NB4 (cell line): ENCODE results near the gene CCL8.

Experiments used
- DNase-seq: peaks from one replicate; pipeline ENCODE4 v3.0.0; 2010; ENCODE audit warnings: low read depth
- H3K4me3 ChIP-seq: one replicate; pipeline ENCODE4 v1.5.1; 2011; ENCODE audit warnings: mild to moderate bottlenecking, low read depth, low read length, moderate library complexity
- MYC ChIP-seq: IDR thresholded peaks from 2 replicates; pipeline ENCODE4 v1.6.1; 2011; ENCODE audit warnings: low read depth, low read length
- POLR2A ChIP-seq: IDR thresholded peaks from 2 replicates; pipeline ENCODE4 v1.6.1; 2011; ENCODE audit warnings: mild to moderate bottlenecking; ENCODE audit not compliant: insufficient read length; ENCODE audit errors: extremely low read depth
- TF ChIP-seq, protein P1 (sequence below): IDR thresholded peaks from one replicate; pipeline ENCODE4 v1.5.1; 2012; ENCODE audit warnings: low read depth, low read length
- TF ChIP-seq, protein P2 (sequence below): IDR thresholded peaks from 2 replicates; pipeline ENCODE4 v1.6.1; 2011; ENCODE audit warnings: low read depth, low read length

Gene CCL8

DNA sequence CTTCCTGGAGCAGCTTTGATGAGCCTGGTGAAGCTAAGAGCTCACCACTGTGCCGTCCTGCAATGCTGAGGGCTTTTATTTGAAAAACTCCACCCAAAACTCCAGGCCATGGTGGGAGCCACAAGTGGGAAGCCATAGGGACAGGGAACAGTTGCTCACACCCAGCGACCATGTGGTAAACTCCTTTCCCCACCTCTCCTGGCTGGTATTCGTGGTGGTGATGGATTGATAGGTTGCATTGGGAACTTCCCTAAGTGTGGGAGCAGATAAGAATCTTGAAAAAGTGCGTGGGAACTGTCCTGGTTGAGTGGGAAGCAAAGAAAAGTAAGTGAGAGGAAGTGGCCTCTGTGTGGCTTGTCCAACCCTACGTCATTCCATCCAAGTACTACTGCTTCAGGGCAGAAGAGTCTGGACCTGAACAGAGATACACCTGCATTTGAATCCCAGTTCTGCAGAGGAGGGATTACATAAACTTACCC is 44.0 kb downstream of the CCL8 start, which contains the start of gene CCL1:
CCL1 (minus strand) TSS at position 51 of the 479 bp plus-strand sequence. CDS start 72 bp downstream, outside the sequence.
- DNase-seq: no peak
- TF ChIP-seq POLR2A (no peak), MYC (no peak)
- TF ChIP-seq, protein P1, sequence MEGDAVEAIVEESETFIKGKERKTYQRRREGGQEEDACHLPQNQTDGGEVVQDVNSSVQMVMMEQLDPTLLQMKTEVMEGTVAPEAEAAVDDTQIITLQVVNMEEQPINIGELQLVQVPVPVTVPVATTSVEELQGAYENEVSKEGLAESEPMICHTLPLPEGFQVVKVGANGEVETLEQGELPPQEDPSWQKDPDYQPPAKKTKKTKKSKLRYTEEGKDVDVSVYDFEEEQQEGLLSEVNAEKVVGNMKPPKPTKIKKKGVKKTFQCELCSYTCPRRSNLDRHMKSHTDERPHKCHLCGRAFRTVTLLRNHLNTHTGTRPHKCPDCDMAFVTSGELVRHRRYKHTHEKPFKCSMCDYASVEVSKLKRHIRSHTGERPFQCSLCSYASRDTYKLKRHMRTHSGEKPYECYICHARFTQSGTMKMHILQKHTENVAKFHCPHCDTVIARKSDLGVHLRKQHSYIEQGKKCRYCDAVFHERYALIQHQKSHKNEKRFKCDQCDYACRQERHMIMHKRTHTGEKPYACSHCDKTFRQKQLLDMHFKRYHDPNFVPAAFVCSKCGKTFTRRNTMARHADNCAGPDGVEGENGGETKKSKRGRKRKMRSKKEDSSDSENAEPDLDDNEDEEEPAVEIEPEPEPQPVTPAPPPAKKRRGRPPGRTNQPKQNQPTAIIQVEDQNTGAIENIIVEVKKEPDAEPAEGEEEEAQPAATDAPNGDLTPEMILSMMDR: no peak
- TF ChIP-seq, protein P2, sequence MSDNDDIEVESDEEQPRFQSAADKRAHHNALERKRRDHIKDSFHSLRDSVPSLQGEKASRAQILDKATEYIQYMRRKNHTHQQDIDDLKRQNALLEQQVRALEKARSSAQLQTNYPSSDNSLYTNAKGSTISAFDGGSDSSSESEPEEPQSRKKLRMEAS: no peak

GRCh38 chr17:34364751-34365150 is 45.5 kb downstream of the CCL8 start:
- TF ChIP-seq MYC: no peak
- TF ChIP-seq, protein P1: no peak
- TF ChIP-seq POLR2A: no peak
- TF ChIP-seq, protein P2: no peak
- no peak overlapping the region for H3K4me3 ChIP-seq
- no peak for DNase-seq

More for the DNA sequence above, 44.0 kb downstream of the CCL8 start, which contains the start of gene CCL1:
- no peak within 1 kb of the TSS for H3K4me3 ChIP-seq

DNA sequence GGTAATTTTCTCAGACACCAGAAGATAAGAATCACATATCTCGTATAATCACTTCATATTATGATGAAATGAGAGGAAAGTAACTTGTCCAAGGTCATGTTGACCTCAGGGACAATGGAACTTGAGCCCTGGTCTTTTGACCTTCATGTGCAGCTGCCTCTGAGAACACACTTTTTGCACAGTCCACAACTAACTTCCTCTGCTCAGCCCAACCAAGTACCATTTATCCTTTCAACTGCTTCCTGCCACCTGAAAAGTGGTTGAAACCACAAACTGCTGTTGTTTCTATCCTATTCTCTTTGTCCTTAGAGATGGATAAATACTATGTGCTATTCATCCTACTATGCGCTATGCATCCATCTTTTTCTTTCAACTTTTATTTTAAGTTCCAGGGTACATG is 46.1 kb downstream of the CCL8 start:
- H3K4me3 ChIP-seq: no peak overlapping the region
- DNase-seq: peak; percentile 84
- TF ChIP-seq, protein P2: no peak; the same call in 1 of the 2 replicates
- TF ChIP-seq, protein P1: no peak
- peak; percentile 28; the same call in 1 of the 2 replicates for TF ChIP-seq MYC

GRCh38 chr17:34366010-34366409 is 46.8 kb downstream of the CCL8 start:
- TF ChIP-seq MYC (peak; percentile 55; the same call in 1 of the 2 replicates), POLR2A (no peak)
- TF ChIP-seq, protein P2: peak; percentile 58; the same call in 1 of the 2 replicates
- H3K4me3 ChIP-seq: no peak overlapping the region
- DNase-seq: peak; percentile 79

- no peak overlapping the region for H3K4me3 ChIP-seq
- DNase-seq: no peak
- TF ChIP-seq MYC: no peak
- TF ChIP-seq, protein P1: no peak
- TF ChIP-seq POLR2A: no peak
- TF ChIP-seq, protein P2: no peak
These were observed 47.4 kb downstream of the CCL8 start for GRCh38 chr17:34366529-34367107.

DNA sequence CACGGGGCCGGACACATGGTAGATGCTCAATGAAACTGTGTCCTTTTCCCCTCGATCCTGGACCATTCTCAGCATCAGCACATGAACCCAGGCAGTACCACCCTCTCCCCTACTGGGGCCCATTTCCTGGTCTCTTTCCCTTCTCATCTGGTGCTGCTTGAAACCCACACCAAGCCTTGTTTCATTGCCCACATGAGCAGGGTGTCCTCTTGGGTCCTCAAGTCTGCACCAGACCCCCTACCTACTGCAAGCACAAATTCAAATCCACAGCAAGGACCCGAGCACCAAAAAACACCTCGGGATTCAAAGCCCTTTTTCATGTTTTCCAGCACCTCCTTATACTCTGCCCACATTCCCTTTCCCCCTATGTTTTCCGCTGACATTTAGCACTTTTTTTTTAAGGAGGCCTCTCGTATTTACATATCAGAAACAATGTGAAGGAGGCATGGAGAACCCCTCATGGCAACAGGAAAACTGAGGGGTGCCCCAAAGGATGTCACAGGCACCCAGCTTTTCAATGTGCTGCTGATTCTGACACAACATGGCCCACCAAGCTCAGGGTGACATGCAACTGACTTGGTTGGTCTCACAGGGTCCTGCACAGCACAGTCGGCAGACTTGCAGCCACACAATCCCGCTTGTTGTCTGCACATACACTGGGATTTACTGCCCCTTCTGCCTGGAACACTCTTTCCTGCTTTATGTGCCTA is 48.4 kb downstream of the CCL8 start:
- no peak for DNase-seq
- H3K4me3 ChIP-seq: no peak overlapping the region
- TF ChIP-seq POLR2A: no peak
- TF ChIP-seq, protein P2: no peak
- no peak for TF ChIP-seq MYC
- TF ChIP-seq, protein P1: no peak
